ENCODE measurements around the gene PDE4D. TPM values are rescaled to one million over a fixed set of nuclear protein-coding genes. Genes with fewer than 3 reads are reported as not detected.
A peak's percentile ranks its signal among the peaks of the same experiment; 100 is the strongest.

PDE4D gene
- total RNA-seq, 1 donor from 2014 or later = 47.7 TPM

DNA sequence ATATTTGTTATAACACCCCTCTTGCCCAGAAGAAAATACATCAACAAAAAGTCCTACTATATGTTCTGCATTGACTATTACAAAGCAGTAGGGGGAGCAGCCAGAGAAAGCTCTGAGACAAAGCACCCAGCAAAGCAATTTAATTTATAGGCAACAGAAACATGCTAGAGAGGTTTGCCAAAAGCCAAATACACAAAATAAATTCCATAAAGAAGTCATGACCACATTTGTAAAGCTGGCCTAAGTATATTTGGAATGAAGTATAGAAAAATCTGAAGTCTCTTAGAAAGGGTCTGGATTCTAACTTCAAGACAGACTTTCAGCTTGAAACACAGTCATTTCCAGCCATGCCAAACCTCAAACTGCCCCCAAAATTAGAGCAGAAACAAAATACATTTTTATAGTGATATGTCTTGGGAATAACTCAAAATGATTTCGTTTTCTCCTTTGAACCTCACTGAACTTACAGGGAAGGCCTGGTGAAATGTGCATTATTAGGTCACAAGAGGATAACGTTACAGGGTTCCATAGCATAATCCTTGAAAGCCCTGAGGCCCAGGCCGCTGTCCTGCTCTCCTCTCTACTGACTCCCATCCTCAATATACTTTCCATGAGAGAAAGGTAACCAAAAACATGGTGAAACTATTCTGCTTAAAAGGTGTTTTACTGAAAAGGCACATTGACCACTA is 858.9 kb downstream of the PDE4D start:
- Mint-ChIP-seq H3K4me1 (peaks cover 45% of the 10 kb centered on the region), H3K36me3 (ENCODE audit: low read depth) (peaks cover 65% of the 10 kb centered on the region), H3K27me3 (no peaks in the 10 kb centered on the region), H3K4me3 (peak overlapping the region; percentile 92), H3K9me3 (peaks cover 6% of the 10 kb centered on the region), H3K27ac (peak overlapping the region; percentile 73)
- DNase-seq = peak; percentile 80
- intact Hi-C loops (cut with micrococcal nuclease) = loop anchor here (1.0 to 2.0 kb wide), 2 partner anchors 14 to 140 kb away; no protein-coding TSS in a partner anchor

DNA sequence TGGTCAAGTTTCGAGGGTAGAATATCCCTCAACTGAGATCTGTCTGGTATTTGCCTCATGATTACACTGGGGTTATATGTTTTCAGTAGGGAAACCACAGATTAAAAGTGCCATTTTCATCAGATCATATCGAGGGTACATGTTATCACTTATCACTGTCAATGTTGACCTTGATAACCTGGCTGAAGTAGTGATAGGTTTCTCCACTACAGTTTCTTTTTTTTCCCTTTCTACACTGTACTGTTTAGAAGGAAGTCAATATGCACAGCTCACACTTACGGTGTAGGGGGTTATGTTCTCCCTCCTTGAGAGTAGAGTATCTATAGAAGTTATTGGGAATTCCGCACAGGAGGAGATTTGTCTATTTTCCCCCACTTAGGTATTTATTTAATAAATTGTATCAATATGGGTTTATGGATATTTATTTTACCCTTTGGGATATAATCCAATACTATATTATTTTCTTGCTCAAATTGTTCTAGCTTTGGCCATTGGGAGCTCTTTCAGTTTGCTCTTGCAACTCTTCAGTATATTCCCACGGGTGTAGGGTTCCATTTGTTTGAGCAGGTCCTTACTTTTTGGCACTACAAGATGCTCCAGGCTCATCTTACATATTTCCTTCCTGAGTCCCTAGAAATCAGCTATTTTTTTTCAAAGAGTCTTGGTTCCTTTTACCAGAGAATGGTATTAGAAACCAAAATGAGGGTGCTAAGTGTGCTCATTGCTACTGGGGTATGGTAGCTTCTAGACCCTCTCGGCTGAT is 866.2 kb downstream of the PDE4D start:
- DNase-seq = no peak
- H3K27me3 Mint-ChIP-seq = no peaks in the 10 kb centered on the region
- H3K27ac Mint-ChIP-seq = no peak overlapping the region
- intact Hi-C loops (cut with micrococcal nuclease) = no loop called here
- H3K36me3 Mint-ChIP-seq (ENCODE audit: low read depth) = peaks cover 72% of the 10 kb centered on the region
- H3K9me3 Mint-ChIP-seq = peaks cover 9% of the 10 kb centered on the region
- no peak overlapping the region for H3K4me3 Mint-ChIP-seq
- H3K4me1 Mint-ChIP-seq = peaks cover 53% of the 10 kb centered on the region

DNA sequence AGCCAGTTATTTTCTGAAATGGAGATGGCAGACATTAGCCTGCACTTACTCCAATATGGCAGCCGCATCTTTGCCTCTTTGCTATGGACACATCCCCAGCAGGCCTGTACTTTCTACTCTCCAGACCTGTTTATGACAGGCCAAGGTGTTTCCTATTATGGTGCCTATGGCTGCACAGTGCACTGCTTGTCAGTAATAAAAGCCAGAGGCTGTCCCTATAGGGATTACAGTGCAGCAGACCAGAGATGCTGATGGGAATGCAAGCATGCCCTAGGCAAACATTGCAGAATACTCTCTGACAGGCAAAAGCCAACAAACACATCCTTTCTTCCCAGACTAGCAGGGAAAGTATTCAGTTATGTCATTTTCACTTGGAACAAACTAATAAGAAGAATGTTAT is 867.8 kb downstream of the PDE4D start:
- Mint-ChIP-seq H3K4me1 (peaks cover 61% of the 10 kb centered on the region), H3K4me3 (peak overlapping the region; percentile 33), H3K36me3 (ENCODE audit: low read depth) (peaks cover 76% of the 10 kb centered on the region), H3K27ac (peak overlapping the region; percentile 49), H3K27me3 (no peaks in the 10 kb centered on the region), H3K9me3 (peaks cover 5% of the 10 kb centered on the region)
- intact Hi-C loops (cut with micrococcal nuclease) = no loop called here
- no peak for DNase-seq

DNA sequence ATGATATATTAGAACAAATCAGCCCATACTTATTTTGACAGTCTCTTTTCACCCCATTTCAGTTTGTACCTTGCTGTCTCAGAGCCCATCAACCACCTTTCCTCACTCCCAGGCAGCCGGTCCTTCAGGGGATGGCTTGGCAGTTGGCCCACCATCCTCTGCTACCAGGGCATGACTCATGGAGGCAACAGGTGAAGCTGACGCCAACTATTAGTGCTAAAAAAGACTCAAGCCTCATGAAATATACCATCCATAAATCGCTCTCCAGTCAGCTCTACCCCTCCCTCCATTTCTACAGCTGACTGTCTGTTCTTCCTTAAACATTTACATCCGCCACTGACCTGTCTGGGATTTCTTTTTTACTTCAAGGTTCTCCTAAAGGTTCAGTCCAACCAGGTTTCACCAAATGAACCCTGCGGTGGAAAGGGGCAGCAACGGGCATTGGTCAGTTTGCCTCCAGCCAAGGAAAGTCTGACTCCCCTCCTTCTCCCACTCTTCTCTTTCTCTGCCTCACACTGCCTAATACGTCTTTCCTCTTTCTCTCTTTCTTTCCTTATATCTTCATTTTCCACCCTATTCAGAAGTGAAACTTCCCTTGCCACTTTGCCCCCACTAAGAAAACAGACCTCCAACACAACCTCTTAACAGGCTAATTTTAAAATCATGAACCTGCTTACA is 871.5 kb downstream of the PDE4D start:
- H3K27ac Mint-ChIP-seq = peak overlapping the region; percentile 88
- H3K27me3 Mint-ChIP-seq = no peaks in the 10 kb centered on the region
- peaks cover 67% of the 10 kb centered on the region for H3K4me1 Mint-ChIP-seq
- peak overlapping the region; percentile 57 for H3K4me3 Mint-ChIP-seq
- peaks cover 73% of the 10 kb centered on the region for H3K36me3 Mint-ChIP-seq (ENCODE audit: low read depth)
- intact Hi-C loops (cut with micrococcal nuclease) = loop anchor here (2.0 to 5.0 kb wide), 2 partner anchors 13 to 75 kb away; no protein-coding TSS in a partner anchor
- no peak for DNase-seq
- peaks cover 8% of the 10 kb centered on the region for H3K9me3 Mint-ChIP-seq

DNA sequence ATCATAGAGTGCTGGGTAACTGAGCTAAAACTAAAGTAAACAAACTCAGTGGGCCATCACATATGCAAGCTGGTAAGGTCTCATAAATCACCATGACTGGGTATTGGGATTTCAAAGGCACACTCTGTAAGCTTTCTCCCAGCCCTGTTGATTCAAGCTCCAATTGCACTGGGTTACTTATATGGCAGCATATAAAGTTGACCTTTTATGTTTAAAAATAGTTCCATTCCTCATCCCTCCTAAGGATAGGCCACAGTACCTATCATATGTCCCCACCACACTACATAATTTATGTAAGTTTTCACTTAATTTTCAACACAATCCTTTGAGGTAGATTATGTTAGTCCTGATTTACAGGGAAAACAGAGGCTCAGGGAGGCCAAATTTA is 872.2 kb downstream of the PDE4D start:
- peak overlapping the region; percentile 93 for H3K27ac Mint-ChIP-seq
- no peak for DNase-seq
- peaks cover 13% of the 10 kb centered on the region for H3K9me3 Mint-ChIP-seq
- no peaks in the 10 kb centered on the region for H3K27me3 Mint-ChIP-seq
- intact Hi-C loops (cut with micrococcal nuclease) = loop anchor here (2.0 to 5.0 kb wide), 2 partner anchors 14 to 76 kb away; no protein-coding TSS in a partner anchor
- peaks cover 75% of the 10 kb centered on the region for H3K36me3 Mint-ChIP-seq (ENCODE audit: low read depth)
- H3K4me3 Mint-ChIP-seq = peak overlapping the region; percentile 5
- H3K4me1 Mint-ChIP-seq = peaks cover 67% of the 10 kb centered on the region

DNA sequence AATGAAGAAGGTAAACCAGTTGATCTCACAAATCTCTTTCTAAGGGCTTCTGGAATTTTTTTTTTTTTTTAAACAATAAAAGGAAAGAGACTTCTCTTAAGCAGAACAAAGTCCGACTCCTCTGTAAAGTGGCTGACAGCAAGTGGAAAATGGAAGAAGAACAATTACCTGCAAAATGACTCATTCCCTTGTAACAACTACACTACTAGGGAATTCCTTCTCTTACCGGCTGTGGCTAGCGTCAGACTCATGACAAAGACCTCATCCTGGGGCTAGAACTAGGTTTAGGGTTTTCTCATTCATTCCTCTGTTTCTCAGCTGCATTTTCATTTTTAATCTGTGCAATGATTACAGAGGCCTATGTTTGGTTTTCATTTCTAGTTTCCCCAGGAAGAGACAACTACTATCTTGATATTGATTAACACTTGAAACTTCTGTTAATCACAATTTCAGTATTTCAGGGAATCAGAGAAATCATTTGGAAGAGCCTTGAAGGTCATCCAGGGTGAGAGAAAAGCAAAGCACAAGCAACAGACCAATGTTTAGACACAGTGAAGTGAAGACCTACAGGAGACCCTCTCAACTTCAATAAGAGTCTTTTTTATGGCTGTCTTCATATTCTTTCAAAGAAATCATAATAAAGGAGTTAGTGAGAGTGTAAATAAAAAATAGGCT is 872.8 kb downstream of the PDE4D start:
- intact Hi-C loops (cut with micrococcal nuclease) = loop anchor here (1.0 to 5.0 kb wide), 4 partner anchors 11 to 77 kb away; no protein-coding TSS in a partner anchor
- Mint-ChIP-seq H3K9me3 (peaks cover 14% of the 10 kb centered on the region), H3K36me3 (ENCODE audit: low read depth) (peaks cover 75% of the 10 kb centered on the region), H3K4me1 (peaks cover 64% of the 10 kb centered on the region), H3K27ac (peak overlapping the region; percentile 93), H3K4me3 (peak overlapping the region; percentile 67), H3K27me3 (no peaks in the 10 kb centered on the region)
- DNase-seq = peak; percentile 66

DNA sequence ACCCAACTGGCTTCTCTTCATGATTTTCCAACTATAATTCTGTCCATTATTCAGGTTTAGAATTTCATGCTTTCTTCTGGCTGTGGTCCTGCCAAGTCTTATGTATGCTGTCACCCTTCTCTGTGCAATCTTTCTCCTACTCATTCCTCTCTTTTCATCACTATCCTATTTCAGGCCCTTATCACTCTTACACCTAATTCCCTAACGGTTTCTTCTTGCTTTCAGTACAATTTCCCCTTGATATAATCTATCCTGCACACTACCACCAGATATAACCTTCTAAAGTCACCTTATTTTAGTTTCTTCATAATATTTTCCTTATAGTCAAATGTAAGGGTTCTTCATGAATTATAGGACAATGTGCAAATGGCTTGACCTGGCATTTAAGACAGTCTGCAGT is 874.4 kb downstream of the PDE4D start:
- Mint-ChIP-seq H3K36me3 (ENCODE audit: low read depth) (peaks cover 77% of the 10 kb centered on the region), H3K27ac (peak overlapping the region; percentile 46), H3K4me1 (peaks cover 59% of the 10 kb centered on the region), H3K4me3 (no peak overlapping the region), H3K9me3 (peaks cover 20% of the 10 kb centered on the region), H3K27me3 (no peaks in the 10 kb centered on the region)
- no peak for DNase-seq
- intact Hi-C loops (cut with micrococcal nuclease) = no loop called here

DNA sequence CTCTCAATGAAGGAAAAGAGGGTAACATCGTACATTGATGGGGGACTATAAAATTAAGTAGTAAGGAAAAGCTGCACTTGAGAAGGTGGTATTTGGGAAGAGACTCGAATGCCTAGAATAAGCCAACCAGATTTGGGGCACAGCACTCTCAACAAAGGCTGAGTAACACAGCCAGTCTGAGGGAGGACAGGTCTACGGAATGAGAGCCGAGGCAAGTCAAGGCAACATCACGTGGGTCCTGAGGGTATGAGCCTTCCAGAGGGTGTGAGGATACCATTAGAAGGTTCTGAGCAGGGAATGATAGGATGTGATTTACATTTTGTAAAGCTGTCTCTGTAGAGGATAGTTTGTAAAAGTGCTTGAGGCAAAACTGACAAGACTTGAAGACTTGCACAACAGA is 876.6 kb downstream of the PDE4D start:
- peak overlapping the region; percentile 42 for H3K27ac Mint-ChIP-seq

DNA sequence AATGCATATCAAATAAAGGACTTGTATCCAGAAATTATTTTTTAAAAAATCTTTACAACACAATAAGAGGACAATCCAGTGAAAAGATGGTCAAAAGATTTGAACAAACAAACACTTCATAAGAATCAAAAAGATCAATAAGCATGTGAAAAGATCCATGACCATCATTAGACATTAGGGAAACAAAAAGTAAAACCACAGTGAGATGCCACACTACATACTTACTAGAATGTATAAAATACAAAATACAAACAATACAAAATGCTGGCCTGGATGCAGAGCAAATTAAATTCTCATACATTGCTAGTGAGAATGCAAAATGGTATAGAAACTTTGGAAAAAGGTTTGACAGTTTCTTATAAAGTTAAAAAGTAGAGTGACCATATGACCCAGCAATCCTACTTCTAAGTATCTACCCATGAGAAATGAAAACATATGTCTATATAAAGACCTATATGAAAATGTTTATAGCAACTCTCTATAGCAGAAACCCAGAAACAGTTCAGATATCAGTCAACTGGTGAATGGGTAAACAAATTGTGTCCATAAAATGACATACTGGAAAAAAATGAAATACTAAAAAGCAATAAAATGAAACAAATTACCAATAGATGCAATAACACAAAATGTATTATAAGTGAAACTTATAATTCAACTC is 884.6 kb downstream of the PDE4D start:
- Mint-ChIP-seq H3K4me3 (peak overlapping the region; percentile 16), H3K27ac (peak overlapping the region; percentile 74), H3K4me1 (peaks cover 56% of the 10 kb centered on the region), H3K9me3 (peaks cover 10% of the 10 kb centered on the region), H3K27me3 (no peaks in the 10 kb centered on the region), H3K36me3 (ENCODE audit: low read depth) (peaks cover 40% of the 10 kb centered on the region)
- intact Hi-C loops (cut with micrococcal nuclease) = loop anchor here (1.0 to 5.0 kb wide), 2 partner anchors 11 to 137 kb away; no protein-coding TSS in a partner anchor
- DNase-seq = no peak

More for the DNA sequence above, 876.6 kb downstream of the PDE4D start:
- no peaks in the 10 kb centered on the region for H3K27me3 Mint-ChIP-seq
- intact Hi-C loops (cut with micrococcal nuclease) = no loop called here
- peaks cover 63% of the 10 kb centered on the region for H3K4me1 Mint-ChIP-seq
- H3K9me3 Mint-ChIP-seq = peaks cover 27% of the 10 kb centered on the region
- H3K36me3 Mint-ChIP-seq (ENCODE audit: low read depth) = peaks cover 89% of the 10 kb centered on the region
- H3K4me3 Mint-ChIP-seq = no peak overlapping the region
- no peak for DNase-seq

DNA sequence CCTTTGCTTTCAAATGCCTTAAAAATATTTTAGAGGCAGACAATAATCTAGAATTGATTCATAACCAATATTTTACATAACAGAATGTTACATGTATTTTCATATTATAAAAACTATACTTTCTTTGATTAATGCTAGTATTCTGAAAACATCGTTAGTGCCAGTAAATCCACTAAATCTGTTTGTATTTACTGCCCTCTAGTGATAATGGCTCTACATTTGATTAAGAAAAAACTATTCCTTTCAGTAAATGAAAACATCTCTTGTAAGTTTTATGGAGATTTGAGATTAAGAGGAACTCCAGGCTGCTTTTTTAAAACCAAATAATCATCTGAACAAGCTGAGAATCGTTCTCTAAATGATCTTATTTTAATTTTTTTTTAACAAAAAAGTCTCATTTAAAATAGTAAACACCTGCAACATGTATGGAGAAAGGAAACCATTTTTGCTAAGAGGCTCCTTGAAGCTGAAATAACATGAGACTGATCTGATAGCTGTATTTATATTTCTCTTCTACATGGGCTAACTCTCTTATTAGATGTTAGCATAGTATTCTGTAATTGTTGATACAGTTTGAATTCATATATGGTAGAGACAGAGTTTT is 886.0 kb downstream of the PDE4D start:
- no peak overlapping the region for H3K4me3 Mint-ChIP-seq

DNA sequence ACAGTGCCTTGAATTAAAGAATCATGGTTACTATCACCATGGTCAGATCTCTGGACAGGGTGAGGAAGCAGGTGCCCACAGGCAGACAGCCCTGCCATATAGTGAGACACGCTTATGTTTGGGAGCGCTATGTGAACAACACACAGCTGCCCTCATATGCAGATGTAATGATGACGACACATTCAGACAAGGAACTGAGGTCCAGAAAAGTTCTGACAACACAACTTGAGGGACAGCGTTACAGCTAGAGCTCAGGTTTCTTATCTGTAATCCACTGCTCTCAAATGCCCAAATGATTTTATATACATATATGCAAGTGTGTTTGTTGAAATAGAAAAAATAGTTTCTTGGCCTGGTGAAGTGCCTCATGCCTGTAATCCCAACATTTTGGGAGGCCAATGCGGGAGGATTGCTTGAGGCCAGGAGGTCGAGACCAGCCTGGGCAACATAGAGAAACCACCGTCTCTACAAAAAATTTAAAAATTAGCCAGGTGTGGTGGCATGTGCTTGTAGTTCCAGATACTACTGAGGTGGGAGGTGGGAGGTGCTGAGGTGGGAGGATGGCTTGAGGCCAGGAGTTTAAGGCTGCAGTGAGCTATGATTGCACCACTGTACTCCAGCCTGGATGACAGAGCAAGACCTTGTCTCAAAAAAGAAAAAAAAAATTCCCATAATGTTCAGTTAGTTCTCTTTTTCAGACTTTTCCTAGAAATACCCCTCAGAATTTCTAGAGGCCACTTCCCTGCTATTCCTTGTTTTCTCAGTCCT is 887.4 kb downstream of the PDE4D start:
- Mint-ChIP-seq H3K36me3 (ENCODE audit: low read depth) (peaks cover 25% of the 10 kb centered on the region), H3K4me3 (no peak overlapping the region), H3K9me3 (no peaks in the 10 kb centered on the region), H3K4me1 (peaks cover 64% of the 10 kb centered on the region), H3K27ac (no peak overlapping the region), H3K27me3 (no peaks in the 10 kb centered on the region)
- no peak for DNase-seq
- intact Hi-C loops (cut with micrococcal nuclease) = loop anchor here (2.0 to 5.0 kb wide), 2 partner anchors 13 to 134 kb away; no protein-coding TSS in a partner anchor

More for the DNA sequence above, 886.0 kb downstream of the PDE4D start:
- DNase-seq = no peak
- Mint-ChIP-seq H3K27ac (no peak overlapping the region), H3K4me1 (peaks cover 55% of the 10 kb centered on the region), H3K36me3 (ENCODE audit: low read depth) (peaks cover 33% of the 10 kb centered on the region), H3K27me3 (no peaks in the 10 kb centered on the region), H3K9me3 (peaks cover 4% of the 10 kb centered on the region)
- intact Hi-C loops (cut with micrococcal nuclease) = loop anchor here (1.0 to 5.0 kb wide), 4 partner anchors 15 to 135 kb away; no protein-coding TSS in a partner anchor

DNA sequence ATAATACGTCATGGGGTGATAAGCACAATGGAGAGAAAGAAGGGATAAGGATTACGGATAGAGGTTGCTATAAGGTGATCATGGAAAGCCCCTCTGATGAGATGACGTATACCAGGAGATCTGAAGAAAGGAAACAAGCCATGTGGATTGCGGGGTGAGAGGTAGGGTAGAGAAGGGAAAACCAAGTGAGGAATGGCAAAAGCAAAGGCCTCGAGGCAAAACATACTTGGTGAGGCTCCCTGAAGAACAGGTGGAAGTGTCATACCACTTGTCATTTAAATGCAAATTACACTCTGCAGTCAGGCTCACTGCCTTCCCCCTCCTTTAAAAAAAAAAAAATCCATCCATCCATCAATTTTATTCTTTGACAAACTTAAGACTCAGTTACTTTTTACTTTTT is 889.9 kb downstream of the PDE4D start:
- no peak overlapping the region for H3K27ac Mint-ChIP-seq
- intact Hi-C loops (cut with micrococcal nuclease) = no loop called here
- no peaks in the 10 kb centered on the region for H3K27me3 Mint-ChIP-seq

More for the DNA sequence above, 889.9 kb downstream of the PDE4D start:
- DNase-seq = no peak
- Mint-ChIP-seq H3K9me3 (no peaks in the 10 kb centered on the region), H3K4me1 (peaks cover 64% of the 10 kb centered on the region), H3K36me3 (ENCODE audit: low read depth) (peaks cover 27% of the 10 kb centered on the region), H3K4me3 (no peak overlapping the region)

Measured in activated CD4-positive, alpha-beta T cell treated with anti-CD3 and anti-CD28 coated beads, Interleukin-2, amount 10 ng/mL, durations not matched to agents 24 days and 14 days (primary cell).